Measurements from ENCODE around the gene OPHN1. TPM values are rescaled to one million over a fixed set of nuclear protein-coding genes. Genes with fewer than 3 reads are reported as not detected.
"Not testable (repeated sequence)": the region's sequence is repeated elsewhere in the genome, so short reads cannot be mapped to it uniquely, and the experiment has no call there.

Gene OPHN1
- total and polyA plus RNA-seq, 7 donors, result 0.92 to 19.4 (median 6.9) TPM

- Histone ChIP-seq H3K9me3 (no peaks in the 10 kb centered on the region), H3K27me3 (no peaks in the 10 kb centered on the region), H3K4me3 (no peak overlapping the region), H3K36me3 (no peaks in the 10 kb centered on the region), H3K27ac (no peak overlapping the region), H3K4me1 (no peaks in the 10 kb centered on the region)
- TF ChIP-seq POLR2A (IDR thresholded peaks at IDR 0.05) (no peak), POLR2AphosphoS5 (IDR thresholded peaks at IDR 0.05) (no peak), EP300 (IDR thresholded peaks at IDR 0.05) (no peak)
- TF ChIP-seq, protein P1, sequence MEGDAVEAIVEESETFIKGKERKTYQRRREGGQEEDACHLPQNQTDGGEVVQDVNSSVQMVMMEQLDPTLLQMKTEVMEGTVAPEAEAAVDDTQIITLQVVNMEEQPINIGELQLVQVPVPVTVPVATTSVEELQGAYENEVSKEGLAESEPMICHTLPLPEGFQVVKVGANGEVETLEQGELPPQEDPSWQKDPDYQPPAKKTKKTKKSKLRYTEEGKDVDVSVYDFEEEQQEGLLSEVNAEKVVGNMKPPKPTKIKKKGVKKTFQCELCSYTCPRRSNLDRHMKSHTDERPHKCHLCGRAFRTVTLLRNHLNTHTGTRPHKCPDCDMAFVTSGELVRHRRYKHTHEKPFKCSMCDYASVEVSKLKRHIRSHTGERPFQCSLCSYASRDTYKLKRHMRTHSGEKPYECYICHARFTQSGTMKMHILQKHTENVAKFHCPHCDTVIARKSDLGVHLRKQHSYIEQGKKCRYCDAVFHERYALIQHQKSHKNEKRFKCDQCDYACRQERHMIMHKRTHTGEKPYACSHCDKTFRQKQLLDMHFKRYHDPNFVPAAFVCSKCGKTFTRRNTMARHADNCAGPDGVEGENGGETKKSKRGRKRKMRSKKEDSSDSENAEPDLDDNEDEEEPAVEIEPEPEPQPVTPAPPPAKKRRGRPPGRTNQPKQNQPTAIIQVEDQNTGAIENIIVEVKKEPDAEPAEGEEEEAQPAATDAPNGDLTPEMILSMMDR (IDR thresholded peaks at IDR 0.05), result no peak
- no peak for DNase-seq
- intact Hi-C loops (cut with DNase I), result no loop called here
Measured at GRCh38 chrX:68077378-68077777, 355.9 kb downstream of the OPHN1 start.

DNA sequence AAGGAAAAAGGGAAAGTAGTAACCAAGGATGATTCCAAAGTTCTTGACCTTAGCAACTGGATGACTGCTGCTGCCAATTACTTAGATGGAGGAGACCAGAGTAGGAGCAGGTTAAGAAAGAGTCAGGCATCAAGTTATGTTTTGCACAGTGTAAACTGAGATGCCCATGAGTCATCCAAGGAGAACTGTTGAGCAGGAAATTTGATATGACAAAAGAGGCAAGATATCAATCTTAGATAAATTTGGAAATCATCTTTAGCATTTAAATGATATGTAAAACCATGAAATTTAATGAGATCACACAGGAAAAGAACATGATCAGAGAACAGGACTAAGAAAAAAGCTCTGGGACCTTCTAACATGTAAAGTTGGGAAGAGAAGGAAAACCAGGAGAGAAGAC, 361.3 kb downstream of the OPHN1 start:
- TF ChIP-seq, protein P1 (IDR thresholded peaks at IDR 0.05), result no peak
- TF ChIP-seq POLR2AphosphoS5 (IDR thresholded peaks at IDR 0.05), result no peak
- no peaks in the 10 kb centered on the region for H3K4me1 ChIP-seq
- intact Hi-C loops (cut with DNase I), result no loop called here
- no peak overlapping the region for H3K4me3 ChIP-seq
- no peaks in the 10 kb centered on the region for H3K27me3 ChIP-seq
- H3K27ac ChIP-seq, result no peak overlapping the region
- no peak for DNase-seq
- no peaks in the 10 kb centered on the region for H3K36me3 ChIP-seq
- H3K9me3 ChIP-seq, result no peaks in the 10 kb centered on the region

DNA sequence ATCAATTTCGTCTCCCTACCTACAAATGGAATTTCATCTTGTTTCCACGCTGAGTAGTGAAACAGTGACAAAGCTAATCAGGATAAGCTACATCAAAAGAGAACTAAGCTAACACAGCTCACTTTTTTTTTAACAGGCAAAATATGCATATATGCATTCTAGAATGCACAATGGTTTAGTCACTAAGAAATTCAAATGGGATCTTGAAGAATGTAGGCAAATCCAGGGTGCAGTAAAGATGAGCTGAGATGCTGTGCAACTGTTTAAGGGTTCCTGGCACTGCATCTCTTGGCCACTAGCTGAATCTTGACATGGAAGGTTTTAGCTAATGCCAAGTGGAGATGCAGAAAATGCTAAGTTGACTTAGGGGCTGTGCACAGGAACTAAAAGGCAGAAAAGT, 363.2 kb downstream of the OPHN1 start:
- H3K4me1 ChIP-seq; intact Hi-C loops (cut with DNase I); H3K36me3 ChIP-seq; H3K4me3 ChIP-seq; DNase-seq; H3K9me3 ChIP-seq; H3K27me3 ChIP-seq; H3K27ac ChIP-seq: not testable (repeated sequence)
- WGBS, 2 donors, result 86 to 96% methylated on average over 2 of the region's 2 CpGs

DNA sequence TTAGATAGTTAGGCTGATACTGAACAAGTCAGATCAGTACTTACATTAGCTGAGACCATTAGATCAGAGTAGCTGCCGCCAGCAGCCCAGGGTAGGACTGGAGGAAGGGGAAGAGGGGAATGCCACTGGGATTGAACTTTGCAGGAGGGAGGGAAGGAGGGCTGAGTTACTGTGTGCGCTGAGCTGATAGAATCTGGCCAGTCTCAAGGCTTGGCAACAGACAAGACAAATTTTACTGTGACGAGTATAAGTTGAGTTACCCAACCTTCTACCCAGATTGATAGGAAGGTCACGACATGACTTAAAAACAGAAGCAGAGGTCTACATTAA, 372.1 kb downstream of the OPHN1 start:
- H3K9me3 ChIP-seq, result no peaks in the 10 kb centered on the region
- H3K4me3 ChIP-seq, result no peak overlapping the region
- H3K36me3 ChIP-seq, result no peaks in the 10 kb centered on the region
- H3K27ac ChIP-seq, result no peak overlapping the region
- 81 to 93% methylated on average over 4 of the region's 4 CpGs for WGBS, 2 donors
- DNase-seq, result no peak
- TF ChIP-seq POLR2A (IDR thresholded peaks at IDR 0.05) (no peak), POLR2AphosphoS5 (IDR thresholded peaks at IDR 0.05) (no peak)
- TF ChIP-seq, protein P1 (IDR thresholded peaks at IDR 0.05), result no peak
- no peaks in the 10 kb centered on the region for H3K4me1 ChIP-seq
- no peaks in the 10 kb centered on the region for H3K27me3 ChIP-seq
- intact Hi-C loops (cut with DNase I), result no loop called here

GRCh38 chrX:68060506-68061205, 372.6 kb downstream of the OPHN1 start:
- DNase-seq, result no peak
- intact Hi-C loops (cut with DNase I), result no loop called here
- 45 to 86% methylated on average over 2 of the region's 2 CpGs for WGBS, 2 donors
- TF ChIP-seq, protein P1 (IDR thresholded peaks at IDR 0.05), result no peak
- TF ChIP-seq POLR2AphosphoS5 (IDR thresholded peaks at IDR 0.05) (no peak), POLR2A (IDR thresholded peaks at IDR 0.05) (no peak), EP300 (IDR thresholded peaks at IDR 0.05) (no peak)
- no peaks in the 10 kb centered on the region for H3K27me3 ChIP-seq
- H3K9me3 ChIP-seq, result no peaks in the 10 kb centered on the region
- no peak overlapping the region for H3K27ac ChIP-seq
- no peaks in the 10 kb centered on the region for H3K4me1 ChIP-seq
- no peak overlapping the region for H3K4me3 ChIP-seq
- no peaks in the 10 kb centered on the region for H3K36me3 ChIP-seq
